Ramos (cell line): Measurements from ENCODE around the gene KRTAP4-6.
"Not testable (repeated sequence)": the region's sequence is repeated elsewhere in the genome, so short reads cannot be mapped to it uniquely, and the experiment has no call there.

Source experiments
- in situ Hi-C: fragments of 300-500 bp; cut with MboI; formaldehyde crosslinking; loops from one replicate; pipeline ENCODE4 v1.14.3; 2022; ENCODE audit warnings: low sequenced_read_pairs; ENCODE audit not compliant: unreplicated experiment

The KRTAP4-6 gene

DNA sequence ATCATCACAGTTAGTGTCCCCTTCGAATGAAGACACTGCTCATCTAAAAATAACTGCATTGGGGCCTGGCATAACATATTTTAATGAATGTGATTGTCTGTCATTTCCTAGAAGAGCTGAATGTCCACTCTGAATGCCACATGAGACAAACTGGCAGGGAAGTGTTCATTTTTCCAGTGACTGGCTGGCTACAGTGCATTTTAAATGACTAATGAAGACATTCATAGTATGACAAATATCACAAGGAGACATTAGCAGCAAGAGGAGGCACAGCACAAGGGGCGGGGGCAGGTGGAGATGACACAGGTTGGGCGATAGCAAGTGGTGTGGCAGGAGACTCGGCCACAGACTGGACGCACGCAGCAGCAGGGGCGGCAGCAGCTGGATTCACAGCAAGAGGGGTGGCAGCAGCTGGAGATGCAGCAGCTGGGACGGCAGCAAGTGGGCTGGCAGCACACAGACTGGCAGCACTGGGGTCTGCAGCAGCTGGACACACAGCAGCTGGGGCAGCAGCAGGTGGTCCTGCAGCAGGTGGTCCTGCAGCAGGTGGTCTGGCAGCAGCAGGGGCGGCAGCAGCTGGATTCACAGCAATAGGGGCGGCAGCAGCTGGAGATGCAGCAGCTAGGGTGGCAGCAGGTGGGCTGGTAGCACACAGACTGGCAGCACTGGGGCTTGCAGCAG is 8.8 kb upstream of the KRTAP4-6 start:
- in situ Hi-C loops, result not testable (repeated sequence)

DNA sequence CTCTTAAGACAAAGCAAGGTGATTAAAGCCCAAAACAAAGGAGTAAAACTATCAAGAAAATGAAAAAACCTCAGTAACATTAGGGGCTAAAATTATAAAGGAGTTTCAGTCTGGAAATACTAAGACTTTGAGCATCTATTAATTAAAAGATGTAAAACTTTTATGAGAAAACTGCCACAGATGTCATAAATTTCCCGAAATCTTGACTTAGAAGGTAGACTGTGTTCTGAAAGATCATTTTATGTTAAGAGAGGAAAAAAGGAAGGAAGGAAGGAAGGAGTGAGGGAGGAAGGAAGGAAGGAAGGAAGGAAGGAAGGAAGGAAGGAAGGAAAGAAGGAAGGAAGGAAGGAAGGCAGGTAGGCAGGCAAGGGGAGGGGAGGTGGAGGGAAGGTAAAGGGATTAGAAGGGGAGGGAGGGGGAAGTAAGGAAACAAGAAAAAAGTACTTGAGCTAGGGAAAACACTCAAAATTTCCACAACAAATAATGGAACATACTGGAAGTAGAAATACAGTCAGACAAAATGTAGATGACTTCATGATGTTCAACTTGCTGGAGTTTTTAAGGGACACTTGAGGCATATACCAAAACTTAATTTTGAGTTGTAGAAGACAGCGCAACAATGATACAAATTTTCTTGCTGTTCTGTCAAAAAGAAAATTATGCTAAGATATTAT is 7.3 kb upstream of the KRTAP4-6 start:
- in situ Hi-C loops, result no loop called here

DNA sequence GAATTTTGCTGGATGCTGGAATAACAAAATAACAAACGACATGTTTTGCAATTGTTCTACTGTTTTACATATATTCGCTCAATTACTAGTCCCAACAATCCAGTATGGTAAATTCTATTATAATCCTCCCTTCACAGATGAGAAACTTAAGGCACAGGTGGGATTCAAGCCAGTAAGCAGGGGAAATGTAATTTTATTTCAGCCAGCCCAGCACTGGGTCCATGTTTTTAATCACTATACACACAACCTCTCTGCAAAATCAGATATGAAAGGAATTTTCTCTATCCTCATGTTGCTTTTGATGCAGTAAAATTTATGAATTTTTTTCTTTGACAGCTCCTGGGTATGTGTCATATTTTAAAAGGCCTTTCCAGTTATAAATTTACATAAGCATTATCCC is 4.9 kb upstream of the KRTAP4-6 start:
- in situ Hi-C loops, result no loop called here

DNA sequence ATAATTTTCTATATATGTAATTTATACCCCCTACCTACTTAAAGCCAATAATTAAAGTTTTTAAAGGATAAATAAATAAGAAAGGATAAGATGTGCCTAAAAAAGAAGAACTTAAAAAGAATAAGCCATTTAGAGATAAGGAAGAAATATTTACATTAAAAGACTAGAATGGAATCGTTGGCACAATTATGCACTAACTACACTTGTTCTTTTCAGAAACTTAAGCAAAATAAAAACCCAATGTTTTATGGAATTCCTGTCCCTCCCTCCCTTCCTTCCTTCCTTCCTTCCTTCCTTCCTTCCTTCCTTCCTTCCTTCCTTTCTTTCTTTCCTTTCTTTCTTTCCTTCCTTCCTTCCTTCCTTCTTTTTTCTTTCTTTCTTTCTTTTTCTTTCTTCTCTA is 4.5 kb upstream of the KRTAP4-6 start:
- in situ Hi-C loops, result no loop called here

DNA sequence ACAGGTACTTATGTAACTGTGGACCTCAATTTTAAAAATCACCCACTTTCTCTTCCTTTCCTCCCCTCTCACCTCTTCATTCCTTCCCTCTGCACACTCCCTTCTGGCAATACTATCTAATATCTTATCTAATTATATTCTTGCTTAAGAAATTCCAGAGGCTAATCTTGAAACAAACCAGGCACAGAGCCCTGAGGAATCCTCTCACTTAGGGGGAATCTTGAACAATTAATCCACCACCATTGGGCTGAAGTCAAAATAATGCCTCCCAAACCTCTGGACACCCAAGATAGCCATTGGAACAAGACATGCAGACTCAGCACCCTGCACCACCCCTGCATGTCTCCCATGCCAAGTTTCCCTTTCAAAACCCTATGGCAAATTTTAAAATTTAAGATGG is 1.0 kb upstream of the KRTAP4-6 start:
- in situ Hi-C loops, result no loop called here

DNA sequence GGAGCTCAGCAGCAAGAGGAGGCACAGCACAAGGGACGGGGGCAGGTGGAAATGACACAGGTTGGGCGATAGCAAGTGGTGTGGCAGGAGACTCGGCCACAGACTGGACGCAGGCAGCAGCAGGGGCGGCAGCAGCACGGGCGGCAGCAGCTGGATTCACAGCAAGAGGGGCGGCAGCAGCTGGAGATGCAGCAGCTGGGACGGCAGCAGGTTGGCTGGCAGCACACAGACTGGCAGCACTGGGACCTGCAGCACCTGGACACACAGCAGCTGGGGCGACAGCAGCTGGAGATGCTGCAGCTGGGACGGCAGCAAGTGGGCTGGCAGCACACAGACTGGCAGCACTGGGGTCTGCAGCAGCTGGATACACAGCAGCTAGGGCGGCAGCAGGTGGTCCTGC is 479 bp downstream of the KRTAP4-6 start:
- in situ Hi-C loops, result not testable (repeated sequence)

DNA sequence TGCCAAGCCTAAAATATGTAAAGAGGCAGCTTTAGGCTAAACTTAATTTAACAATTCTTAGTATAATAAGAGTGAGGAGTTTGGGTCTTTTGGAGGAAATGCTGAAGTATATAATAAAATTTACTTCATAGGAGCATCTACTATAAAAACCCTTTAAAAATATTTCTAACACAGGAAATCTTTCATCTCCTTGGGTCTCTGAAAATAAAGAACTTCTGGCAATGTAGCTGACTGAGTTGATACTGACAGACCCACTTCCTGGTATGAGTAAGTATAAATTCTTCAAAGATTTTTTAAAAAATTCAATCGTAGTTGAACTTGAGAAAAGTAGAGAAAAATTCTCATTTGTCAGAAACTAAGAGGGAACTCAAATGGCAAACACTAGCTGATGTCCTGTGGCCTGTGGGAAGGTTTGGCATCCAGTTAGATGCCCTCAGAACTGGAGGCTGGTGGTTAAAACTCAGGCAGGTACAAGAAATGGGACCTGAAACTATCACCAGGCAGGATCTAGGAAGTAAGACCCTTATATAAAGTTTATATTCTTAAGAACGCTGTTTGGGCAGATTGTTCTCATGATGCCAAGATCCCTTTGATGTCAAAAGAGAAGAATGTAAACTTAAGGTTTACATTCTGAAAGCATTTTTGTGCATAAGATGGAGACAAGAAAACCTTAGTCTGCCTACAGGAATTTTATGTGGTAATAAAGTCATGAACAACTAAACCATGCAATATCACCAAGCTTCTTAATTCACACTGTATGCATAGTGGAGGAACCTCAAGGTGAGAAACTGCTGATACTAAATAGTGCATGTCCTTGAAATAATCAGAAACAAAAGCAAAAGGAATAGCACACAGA is 6.2 kb downstream of the KRTAP4-6 start:
- in situ Hi-C loops, result no loop called here

DNA sequence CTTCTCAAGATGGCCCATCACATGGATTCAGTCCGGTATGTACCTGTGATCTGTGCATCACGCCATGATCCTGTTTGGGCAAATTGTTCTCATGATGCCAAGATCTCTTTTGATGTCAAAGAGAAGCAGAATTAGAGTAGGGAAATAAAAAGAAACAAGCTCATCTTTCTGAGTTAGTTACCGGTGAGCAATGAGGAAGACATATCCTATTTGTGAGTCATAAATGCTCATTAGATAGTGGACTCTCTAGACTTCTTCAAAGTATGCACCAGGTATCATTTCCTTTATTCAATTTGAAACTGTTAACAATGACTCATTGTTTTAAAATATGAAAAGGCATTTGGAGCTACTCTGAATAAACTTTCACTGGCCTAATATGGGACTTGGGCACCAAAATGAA is 8.4 kb downstream of the KRTAP4-6 start:
- in situ Hi-C loops, result no loop called here

DNA sequence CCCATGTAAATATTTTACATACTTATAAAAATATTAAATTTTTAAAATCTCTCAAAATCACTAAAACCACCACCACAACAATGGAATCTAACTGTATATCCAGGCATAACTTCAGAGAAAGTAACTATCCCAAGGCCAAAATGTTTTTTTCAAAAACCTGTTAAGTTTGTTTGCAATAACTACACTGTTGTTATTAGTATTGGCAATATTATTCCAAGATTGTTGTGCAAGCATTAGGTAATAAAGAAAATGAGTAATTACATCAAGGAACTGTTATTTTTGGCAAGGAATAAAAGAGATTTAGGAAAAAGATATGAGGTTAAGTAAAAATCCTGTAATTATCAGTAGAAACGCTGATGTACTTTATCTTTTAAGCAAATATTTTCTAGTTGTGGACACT is 13.0 kb downstream of the KRTAP4-6 start:
- in situ Hi-C loops, result no loop called here

DNA sequence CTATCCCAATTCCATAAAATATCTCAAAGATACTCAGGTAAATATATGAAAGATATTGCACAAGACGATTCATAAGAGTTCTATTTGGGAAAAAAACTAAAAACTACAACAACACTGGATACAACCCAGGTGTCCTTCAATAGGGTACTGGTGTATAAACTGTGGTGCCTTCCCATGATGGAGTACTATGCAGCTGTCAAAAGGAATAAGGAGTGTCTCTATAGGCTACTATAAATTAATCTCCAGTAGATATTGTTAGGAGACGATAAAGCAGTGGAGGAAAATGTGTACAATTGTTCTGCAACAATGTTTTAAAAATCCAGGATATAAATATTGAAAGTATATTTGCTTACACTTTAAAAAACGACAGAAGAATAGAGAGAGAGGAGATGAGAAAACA is 13.9 kb downstream of the KRTAP4-6 start:
- in situ Hi-C loops, result no loop called here

DNA sequence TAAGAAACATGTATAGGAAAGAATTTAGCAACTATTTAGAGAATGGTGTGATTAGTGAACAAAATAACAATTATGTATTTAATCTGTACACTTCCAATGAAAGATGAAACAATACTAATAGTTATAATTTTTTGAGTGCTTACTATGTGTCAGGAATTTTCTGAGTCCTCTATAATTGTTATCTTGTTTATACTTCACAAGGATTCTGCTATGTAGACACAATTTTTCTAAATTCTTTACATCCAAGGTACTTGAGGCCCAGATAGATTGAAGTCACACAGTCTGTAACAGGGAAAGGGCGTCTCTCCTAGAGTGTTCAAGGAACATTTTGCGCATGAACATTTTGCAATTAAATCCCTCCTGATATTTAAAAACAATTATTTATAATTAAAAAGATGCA is 15.3 kb downstream of the KRTAP4-6 start:
- in situ Hi-C loops, result no loop called here

DNA sequence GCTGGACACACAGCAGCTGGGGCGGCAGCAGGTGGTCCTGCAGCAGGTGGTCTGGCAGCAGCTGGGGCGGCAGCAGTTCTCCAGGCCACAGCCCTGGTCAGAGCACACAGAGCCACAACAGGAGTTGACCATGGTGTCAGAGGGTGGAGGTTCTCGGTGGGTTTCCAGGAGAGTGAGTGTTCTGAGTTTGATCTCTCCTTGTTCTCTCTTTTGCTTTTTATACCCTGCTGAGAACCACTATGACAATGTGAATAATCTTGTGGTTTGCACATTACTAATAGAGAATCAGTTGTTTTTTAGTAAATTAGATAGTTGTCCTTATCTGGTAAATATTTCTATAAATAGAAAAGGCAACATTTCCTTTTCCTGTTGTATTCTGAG is 16.4 kb downstream of the KRTAP4-6 start, which contains the start of gene KRTAP4-12:
KRTAP4-12 (minus strand) TSS at position 192 of the 381 bp plus-strand sequence; CDS start at position 132, 60 bp downstream.
- in situ Hi-C loops, result not testable (repeated sequence)

DNA sequence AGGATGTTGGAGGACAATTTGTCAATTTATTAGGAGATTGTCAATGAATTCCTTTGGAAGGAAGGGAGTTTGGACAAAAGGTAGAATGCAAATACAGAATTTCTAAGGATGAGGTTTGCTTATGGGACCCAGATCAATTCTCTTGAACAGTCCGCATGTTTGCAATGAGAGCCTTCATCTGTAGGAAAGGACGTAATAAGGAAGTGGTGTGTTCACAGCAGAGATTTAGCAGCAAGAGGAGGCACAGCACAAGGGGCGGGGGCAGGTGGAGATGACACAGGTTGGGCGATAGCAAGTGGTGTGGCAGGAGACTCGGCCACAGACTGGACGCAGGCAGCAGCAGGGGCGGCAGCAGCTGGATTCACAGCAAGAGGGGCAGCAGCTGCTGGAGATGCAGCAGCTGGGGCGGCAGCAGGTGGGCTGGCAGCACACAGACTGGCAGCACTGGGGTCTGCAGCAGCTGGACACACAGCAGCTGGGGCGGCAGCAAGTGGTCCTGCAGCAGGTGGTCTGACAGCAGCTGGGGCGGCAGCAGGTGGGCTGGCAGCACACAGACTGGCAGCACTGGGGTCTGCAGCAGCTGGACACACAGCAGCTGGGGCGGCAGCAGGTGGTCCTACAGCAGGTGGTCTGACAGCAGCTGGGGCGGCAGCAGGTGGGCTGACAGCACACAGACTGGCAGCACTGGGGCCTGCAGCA is 16.9 kb downstream of the KRTAP4-6 start:
- in situ Hi-C loops, result not testable (repeated sequence)

DNA sequence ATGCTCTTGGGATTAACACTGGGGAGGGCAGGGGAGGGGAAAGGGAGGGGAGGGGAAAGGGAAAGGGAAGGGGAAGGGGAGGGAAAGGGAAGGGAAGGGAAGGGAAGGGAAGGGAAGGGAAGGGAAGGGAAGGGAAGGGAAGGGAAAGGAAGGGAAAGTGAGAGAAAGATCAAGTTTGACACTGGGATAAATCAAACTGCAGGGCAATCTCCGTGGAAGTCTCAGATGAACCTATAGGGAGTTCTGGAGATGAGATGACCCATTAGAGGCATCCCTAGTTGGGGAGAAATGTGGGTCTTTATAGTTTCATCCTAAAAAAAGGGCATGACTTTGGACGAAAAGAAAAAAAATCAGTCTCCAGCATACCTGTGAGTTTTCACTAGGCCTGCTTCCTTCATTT is 18.6 kb downstream of the KRTAP4-6 start:
- in situ Hi-C loops, result no loop called here

DNA sequence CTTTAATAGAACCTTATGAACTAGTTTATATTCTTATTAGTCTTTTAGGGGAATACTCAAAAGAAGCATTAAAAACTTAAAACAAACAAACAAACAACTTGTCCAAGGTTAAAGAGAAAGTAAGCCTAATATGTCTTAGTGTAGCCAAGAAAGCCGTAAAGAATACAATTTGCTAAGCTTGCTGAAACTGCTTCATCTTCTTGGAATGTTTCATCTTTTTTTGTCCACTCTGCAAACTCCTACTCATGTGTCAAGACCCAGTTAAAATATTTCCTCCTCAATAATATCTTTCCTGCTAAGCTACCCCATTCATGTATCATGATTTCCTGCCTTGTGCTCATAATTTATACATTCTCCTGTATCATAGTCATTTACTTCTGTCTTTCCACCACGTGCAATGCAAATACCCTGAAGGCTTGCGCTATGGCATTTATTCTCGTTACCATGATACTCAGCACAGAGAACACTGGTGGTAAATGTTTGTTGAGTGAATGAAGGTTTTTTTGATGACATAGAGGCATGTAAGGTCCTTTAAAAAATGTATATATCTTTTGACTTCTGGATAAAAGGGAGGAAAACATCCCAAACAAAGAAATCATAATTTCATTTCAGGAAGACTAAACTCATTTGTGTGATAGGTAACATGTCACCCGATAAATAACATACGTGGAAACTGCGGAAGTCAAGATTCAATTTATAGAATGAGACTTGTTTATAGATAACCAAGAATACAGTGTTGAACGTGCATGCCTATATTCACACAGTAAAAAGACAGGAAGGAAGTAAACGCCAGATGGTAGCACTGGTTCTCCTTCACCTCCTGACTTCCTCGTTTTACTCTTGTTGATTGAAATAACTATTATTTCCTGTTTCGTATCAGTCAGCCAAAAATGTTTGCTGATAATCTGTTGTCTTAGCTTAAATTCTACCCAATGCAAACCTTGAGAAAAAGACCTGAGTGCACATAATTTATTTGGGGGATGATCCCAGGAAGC is 20.4 kb downstream of the KRTAP4-6 start:
- in situ Hi-C loops, result not testable (repeated sequence)

DNA sequence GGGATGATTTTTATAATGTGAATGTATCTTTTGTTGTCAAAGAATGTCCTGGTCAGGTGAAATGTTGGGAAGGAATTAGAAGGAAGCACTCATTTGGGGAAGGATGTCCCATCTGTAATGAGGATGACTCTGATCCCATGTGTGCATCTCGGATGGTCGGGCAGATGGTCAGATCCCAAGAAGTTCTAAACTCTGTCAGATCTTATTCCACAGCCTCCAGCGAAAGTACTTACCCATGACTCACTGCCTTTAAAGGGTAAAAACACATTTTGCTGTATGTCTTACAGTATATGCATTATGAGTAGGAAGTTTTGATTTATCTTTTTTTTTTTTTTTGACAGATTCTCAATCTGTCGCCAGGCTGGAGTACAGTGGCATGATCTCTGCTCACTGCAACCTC is 21.6 kb downstream of the KRTAP4-6 start:
- in situ Hi-C loops, result no loop called here

DNA sequence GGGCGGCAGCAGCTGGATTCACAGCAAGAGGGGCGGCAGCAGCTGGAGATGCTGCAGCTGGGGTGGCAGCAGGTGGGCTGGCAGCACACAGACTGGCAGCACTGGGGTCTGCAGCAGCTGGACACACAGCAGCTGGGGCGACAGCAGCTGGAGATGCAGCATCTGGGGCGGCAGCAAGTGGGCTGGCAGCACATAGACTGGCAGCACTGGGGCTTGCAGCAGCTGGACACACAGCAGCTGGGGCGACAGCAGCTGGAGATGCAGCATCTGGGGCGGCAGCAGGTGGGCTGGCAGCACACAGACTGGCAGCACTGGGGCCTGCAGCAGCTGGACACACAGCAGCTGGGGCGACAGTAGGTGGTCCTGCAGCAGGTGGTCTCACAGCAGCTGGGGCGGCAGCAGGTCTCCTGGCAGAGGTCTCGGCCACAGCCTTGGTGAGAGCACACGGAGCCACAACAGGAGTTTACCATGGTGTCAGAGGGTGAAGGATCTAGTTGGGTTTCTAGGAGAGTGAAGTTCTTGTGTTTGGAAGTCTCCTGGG is 22.4 kb downstream of the KRTAP4-6 start, which contains the start of gene KRTAP4-11:
KRTAP4-11 (minus strand) TSS at position 528 of the 541 bp plus-strand sequence; CDS start at position 470, 58 bp downstream.
- in situ Hi-C loops, result not testable (repeated sequence)

DNA sequence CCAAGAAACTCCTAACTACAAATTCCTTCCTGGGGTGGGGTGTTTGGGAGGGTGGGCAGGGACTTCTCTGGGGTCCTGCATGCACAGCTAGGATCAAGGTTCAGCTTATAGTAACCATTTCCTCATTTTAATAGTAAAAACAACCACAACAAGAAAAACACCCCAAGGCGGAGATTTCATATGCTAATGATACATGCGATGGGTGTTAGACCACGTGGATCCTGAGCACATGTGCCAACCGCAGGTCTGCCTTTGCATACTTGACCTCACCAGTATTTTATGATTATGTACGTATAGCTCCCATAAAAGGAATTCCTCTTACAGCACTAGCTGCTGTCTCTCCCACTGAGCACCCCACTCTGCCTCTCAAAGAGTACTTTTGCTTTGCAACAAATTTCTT is 24.0 kb downstream of the KRTAP4-6 start:
- in situ Hi-C loops, result no loop called here
